WI38 (cell line): Measurements from ENCODE around the gene DCDC2C.

Source experiments
- H3K4me3 ChIP-seq: 2 replicates; pipeline ENCODE4 v1.5.1; 2011; ENCODE audit warnings: low read depth, mild to moderate bottlenecking, control low read depth, low read length
- CTCF ChIP-seq: IDR thresholded peaks from 2 replicates; pipeline ENCODE4 v1.5.1; 2012; ENCODE audit warnings: low read depth, mild to moderate bottlenecking, control low read depth, low read length

The DCDC2C gene

GRCh38 chr2:3666613-3666975 is 36.8 kb upstream of the DCDC2C start:
- no peak overlapping the region for H3K4me3 ChIP-seq
- no peak for TF ChIP-seq CTCF

DNA sequence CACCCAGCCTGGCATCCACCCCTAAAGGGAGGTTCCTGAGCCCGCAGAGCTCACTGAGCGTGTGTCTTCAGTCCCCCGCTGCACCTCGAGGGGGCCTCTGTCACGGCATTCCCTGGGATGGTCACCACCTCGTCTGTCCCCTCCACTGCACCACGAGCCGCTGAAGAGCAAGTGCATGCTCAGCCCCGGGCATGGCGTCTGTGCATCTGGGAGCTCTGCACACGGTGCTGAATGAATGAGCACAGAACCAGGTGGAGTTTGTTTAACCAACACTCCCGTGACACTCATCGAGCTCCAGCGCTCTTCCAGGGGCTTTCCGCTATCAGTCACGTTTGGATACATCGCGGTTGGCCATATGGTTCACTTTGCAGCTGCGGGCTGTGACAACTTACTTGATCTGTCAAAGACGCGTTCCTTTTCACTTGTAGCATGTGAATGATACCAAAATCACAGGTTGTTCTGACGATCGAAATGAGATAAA is 36.2 kb upstream of the DCDC2C start:
- TF ChIP-seq CTCF = no peak
- peak overlapping the region; percentile 49 for H3K4me3 ChIP-seq

DNA sequence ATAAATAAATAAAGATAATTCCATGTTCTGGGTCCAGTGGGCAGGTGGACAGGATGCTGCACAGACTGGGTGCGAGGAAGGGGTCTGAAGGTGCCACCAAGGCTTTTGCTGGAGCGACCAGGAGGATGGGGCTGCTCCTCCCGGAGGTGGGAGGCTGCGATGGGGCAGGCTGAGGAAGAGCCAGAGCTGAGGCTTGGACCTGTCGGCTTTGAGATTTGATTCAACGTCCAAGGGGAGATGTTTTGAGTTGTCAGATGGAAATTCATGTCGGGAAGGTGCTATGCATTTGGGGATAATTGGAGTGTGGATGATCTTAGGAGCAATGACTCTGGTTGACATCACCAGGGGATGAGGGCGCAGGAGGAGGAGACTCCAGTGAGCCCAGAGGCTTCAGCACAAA is 33.7 kb upstream of the DCDC2C start:
- no peak for TF ChIP-seq CTCF
- H3K4me3 ChIP-seq = no peak overlapping the region

- no peak for TF ChIP-seq CTCF
- no peak overlapping the region for H3K4me3 ChIP-seq
Measured at GRCh38 chr2:3670376-3670775, 33.0 kb upstream of the DCDC2C start.

DNA sequence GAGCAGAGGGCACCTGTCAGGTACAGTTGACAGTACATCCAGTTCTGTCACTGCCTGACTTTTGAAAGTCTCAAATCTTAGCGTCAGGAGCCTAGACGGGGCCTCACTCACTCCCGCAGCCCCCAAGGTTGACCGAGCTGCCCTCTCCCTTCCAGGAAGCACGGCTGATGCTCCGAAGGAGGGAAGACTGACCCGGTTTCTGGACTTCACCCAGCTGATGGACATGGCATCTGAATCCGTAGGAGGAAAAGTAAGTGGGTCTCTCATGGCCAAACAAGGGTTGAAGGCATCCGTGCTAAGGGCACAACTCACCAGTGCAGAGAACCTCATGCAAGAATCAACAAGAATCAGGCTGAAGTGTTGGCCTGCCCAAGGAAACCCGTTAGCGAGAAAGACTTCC is 32.4 kb upstream of the DCDC2C start:
- TF ChIP-seq CTCF = no peak
- H3K4me3 ChIP-seq = no peak overlapping the region

- no peak for TF ChIP-seq CTCF
- H3K4me3 ChIP-seq = no peak overlapping the region
Measured at GRCh38 chr2:3672861-3673678, 30.3 kb upstream of the DCDC2C start.

GRCh38 chr2:3674066-3674845 is 29.1 kb upstream of the DCDC2C start:
- H3K4me3 ChIP-seq = no peak overlapping the region
- no peak for TF ChIP-seq CTCF
